K562 (cell line): ENCODE data around the gene MECP2. TPM values are rescaled to one million over a fixed set of nuclear protein-coding genes. Genes with fewer than 3 reads are reported as not detected.

ENCODE experiments used
- CBX1 ChIP-seq: sonication (generic); IDR thresholded peaks from 2 replicates; pipeline ENCODE4 v1.6.1; 2016; ENCODE audit warnings: antibody characterized with exemption, low read depth, mild to moderate bottlenecking
- DACH1 ChIP-seq: fragments of 450-650 bp; IDR thresholded peaks from 2 replicates; pipeline ENCODE4 v1.6.1; 2018; ENCODE audit not compliant: partially characterized antibody
- DEAF1 ChIP-seq: fragments of 450-650 bp; formaldehyde crosslinking; IDR thresholded peaks from 2 replicates; pipeline ENCODE4 v1.4.0; 2020; ENCODE audit warnings: mild to moderate bottlenecking, moderate library complexity
- ESRRB ChIP-seq: fragments of 250-450 bp; sonication (Bioruptor Pico); IDR thresholded peaks from 2 replicates; pipeline ENCODE4 v1.5.0; 2020; ENCODE audit warnings: mild to moderate bottlenecking, moderate library complexity, borderline replicate concordance
- ETV6 ChIP-seq, 3 experiments: fragments of 150-350 bp in 1 of 3; sonication (generic) in 1 of 3; formaldehyde crosslinking in 1 of 3; IDR thresholded peaks; 2 replicates each; pipeline versions ENCODE4 v1.6.1 to v1.8.0; 2014 to 2022; ENCODE audit warnings: borderline replicate concordance in 2 of 3, low read depth in 2 of 3, antibody characterized with exemption in 1 of 3, low read length in 1 of 3, mild to moderate bottlenecking in 1 of 3, missing genetic modification reagents in 1 of 3
- JUND ChIP-seq, 2 experiments: IDR thresholded peaks; 2 replicates in 1 of 2; 3 replicates in 1 of 2; pipeline ENCODE4 v1.6.1; 2011; ENCODE audit warnings: borderline replicate concordance in 2 of 2, low read depth in 2 of 2, low read length in 2 of 2, improper control_type of control experiment in 1 of 2, missing biosample characterization in 1 of 2, missing genetic modification characterization in 1 of 2, missing genetic modification reagents in 1 of 2
- KHSRP ChIP-seq: fragments of 450-650 bp; IDR thresholded peaks from 2 replicates; pipeline ENCODE4 v1.6.1; 2017
- MAFF ChIP-seq: IDR thresholded peaks from 2 replicates; pipeline ENCODE4 v1.6.1; 2012; ENCODE audit warnings: low read length, improper control_type of control experiment
- MYC ChIP-seq, 2 experiments: fragments of 250-450 bp in 1 of 2; sonication (Bioruptor Pico) in 1 of 2; IDR thresholded peaks; 2 replicates each; pipeline versions ENCODE4 v1.5.1 to v1.6.1; 2012 to 2021; ENCODE audit warnings: low read depth in 2 of 2, borderline replicate concordance in 1 of 2, improper control_type of control experiment in 1 of 2, low read length in 1 of 2, mild to moderate bottlenecking in 1 of 2, moderate library complexity in 1 of 2
- PHB ChIP-seq: fragments of 250-450 bp; sonication (Bioruptor Pico); IDR thresholded peaks from 2 replicates; pipeline ENCODE4 v1.5.0; 2021
- PTRF ChIP-seq: fragments of 450-650 bp; IDR thresholded peaks from 2 replicates; pipeline ENCODE4 v1.6.1; 2016; ENCODE audit warnings: mild to moderate bottlenecking, missing genetic modification characterization, missing compliant biosample characterization
- THRAP3 ChIP-seq: fragments of 450-650 bp; IDR thresholded peaks from 2 replicates; pipeline ENCODE4 v1.6.1; 2016; ENCODE audit warnings: mild to moderate bottlenecking, inconsistent platforms, borderline replicate concordance
- ZNF175 ChIP-seq: fragments of 200-800 bp; sonication (Bioruptor generic); IDR thresholded peaks from 2 replicates; pipeline ENCODE4 v1.6.1; 2016; ENCODE audit warnings: low read depth, mild to moderate bottlenecking, missing genetic modification characterization, missing compliant biosample characterization
- ZNF449 ChIP-seq: fragments of 250-450 bp; sonication (Bioruptor Pico); IDR thresholded peaks from 2 replicates; pipeline ENCODE4 v1.8.0; 2022; ENCODE audit warnings: moderate library complexity, mild to moderate bottlenecking, inconsistent platforms
- polyA plus RNA-seq, 8 experiments: library from polyadenylated mRNA; depleted of rRNA in 4 of 8; stranded (reverse) in 5 of 8; unstranded in 3 of 8; fragments of >200 nt; fragmentation: Nextera tagmentation in 2 of 8; fragmentation: Illumina TruSeq in 1 of 8; extraction: Ambion mirVana in 2 of 8; extraction: Trizol in 1 of 8; gene quantifications; 2 replicates each; pipeline versions ENCODE4 v1.2.1 to v1.2.3, GENCODE V29; 2011 to 2014; ENCODE audit warnings: inconsistent platforms in 1 of 8, missing spikeins in 1 of 8
- total RNA-seq, 7 experiments: library from RNA; depleted of rRNA in 6 of 7; stranded (reverse); fragments of >200 nt in 6 of 7; fragmentation: Illumina TruSeq in 2 of 7; extraction: Trizol in 2 of 7; gene quantifications; 2 replicates each; pipeline versions ENCODE4 v1.2.1 to v1.2.3, GENCODE V29; 2011 to 2021; ENCODE audit warnings: low replicate concordance in 1 of 7
- TF ChIP-seq, protein P1 (sequence below): fragments of 450-650 bp; IDR thresholded peaks from 2 replicates; pipeline ENCODE4 v1.6.1; 2018; ENCODE audit not compliant: partially characterized antibody
- TF ChIP-seq, protein P2 (sequence below): fragments of 450-650 bp; IDR thresholded peaks from one replicate; pipeline ENCODE4 v1.6.1; 2018; ENCODE audit warnings: mild to moderate bottlenecking, moderate library complexity; ENCODE audit not compliant: partially characterized antibody

Gene MECP2
- total and polyA plus RNA-seq, 9 of the 15 experiments (the other 6 are each of a cell fraction or from before 2014, with no cell fraction given), result 2.1 to 50.9 (median 30.5) TPM

DNA sequence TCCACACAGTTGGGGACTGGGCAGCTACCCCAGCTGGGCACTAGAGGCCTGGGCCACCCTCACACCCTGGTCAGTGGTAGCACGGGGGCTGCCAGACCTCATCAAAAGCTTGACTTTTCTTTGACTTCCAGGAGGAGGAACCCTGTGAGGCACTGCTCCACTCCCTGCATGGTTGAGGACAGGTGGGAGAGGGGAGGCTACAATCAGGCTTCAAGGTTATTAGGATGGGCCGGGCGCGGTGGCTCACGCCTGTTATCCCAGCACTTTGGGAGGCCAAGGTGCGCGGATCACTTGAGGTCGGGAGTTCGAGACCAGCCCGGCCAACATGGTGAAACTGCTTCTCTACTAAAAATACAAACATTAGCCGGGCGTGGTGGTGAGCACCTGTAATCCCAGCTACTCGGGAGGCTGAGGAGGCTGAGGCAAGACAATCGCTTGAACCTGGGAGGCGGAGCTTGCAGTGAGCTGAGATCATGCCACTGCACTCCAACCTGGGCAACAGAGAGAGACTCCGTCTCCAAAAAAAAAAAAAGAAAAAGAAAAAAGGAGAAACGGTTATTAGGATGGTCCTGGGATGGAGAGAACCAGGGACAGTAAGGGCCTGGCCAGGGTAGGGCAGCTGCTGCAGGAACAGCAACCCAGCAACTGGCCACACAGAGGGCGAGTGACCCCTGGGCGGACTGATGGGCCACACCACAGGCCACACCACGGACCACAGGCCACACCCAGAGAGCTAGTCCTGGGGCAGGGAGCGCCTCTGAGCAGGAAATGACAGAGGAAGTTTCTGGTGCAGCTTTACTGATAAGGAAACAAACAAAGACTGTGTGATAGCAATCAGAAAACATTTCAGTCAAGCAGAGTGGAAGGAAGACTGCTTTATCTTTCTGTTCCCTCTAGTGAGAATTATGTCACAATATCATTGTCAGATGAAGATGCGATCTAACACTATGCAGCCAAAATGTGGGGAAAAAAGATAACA, 26.0 kb upstream of the MECP2 start (continued):
- TF ChIP-seq ZNF175 (CRISPR knock-in tag), result peak; percentile 24; the same call in 1 of the 2 replicates
- TF ChIP-seq PHB, result no peak
- peak; percentile 32 for TF ChIP-seq DACH1
- no peak for TF ChIP-seq ESRRB (CRISPR knock-in tag)
- TF ChIP-seq JUND (IDR thresholded peaks at IDR 0.05; ENCODE audit: borderline replicate concordance, low read depth, low read length), result peak; percentile 76
- peak; percentile 53; the same call in 1 of the 3 replicates for TF ChIP-seq JUND (tag; IDR thresholded peaks at IDR 0.05; ENCODE audit: borderline replicate concordance, low read depth, low read length)
- TF ChIP-seq CBX1, result 0 out of 2 replicates have a peak, but pooled peaks have one; percentile 23
- TF ChIP-seq, protein P1, sequence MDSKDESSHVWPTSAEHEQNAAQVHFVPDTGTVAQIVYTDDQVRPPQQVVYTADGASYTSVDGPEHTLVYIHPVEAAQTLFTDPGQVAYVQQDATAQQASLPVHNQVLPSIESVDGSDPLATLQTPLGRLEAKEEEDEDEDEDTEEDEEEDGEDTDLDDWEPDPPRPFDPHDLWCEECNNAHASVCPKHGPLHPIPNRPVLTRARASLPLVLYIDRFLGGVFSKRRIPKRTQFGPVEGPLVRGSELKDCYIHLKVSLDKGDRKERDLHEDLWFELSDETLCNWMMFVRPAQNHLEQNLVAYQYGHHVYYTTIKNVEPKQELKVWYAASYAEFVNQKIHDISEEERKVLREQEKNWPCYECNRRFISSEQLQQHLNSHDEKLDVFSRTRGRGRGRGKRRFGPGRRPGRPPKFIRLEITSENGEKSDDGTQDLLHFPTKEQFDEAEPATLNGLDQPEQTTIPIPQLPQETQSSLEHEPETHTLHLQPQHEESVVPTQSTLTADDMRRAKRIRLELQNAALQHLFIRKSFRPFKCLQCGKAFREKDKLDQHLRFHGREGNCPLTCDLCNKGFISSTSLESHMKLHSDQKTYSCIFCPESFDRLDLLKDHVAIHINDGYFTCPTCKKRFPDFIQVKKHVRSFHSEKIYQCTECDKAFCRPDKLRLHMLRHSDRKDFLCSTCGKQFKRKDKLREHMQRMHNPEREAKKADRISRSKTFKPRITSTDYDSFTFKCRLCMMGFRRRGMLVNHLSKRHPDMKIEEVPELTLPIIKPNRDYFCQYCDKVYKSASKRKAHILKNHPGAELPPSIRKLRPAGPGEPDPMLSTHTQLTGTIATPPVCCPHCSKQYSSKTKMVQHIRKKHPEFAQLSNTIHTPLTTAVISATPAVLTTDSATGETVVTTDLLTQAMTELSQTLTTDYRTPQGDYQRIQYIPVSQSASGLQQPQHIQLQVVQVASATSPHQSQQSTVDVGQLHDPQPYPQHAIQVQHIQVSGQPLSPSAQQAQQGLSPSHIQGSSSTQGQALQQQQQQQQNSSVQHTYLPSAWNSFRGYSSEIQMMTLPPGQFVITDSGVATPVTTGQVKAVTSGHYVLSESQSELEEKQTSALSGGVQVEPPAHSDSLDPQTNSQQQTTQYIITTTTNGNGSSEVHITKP, result peak; percentile 94
- TF ChIP-seq MYC (IDR thresholded peaks at IDR 0.05; ENCODE audit: low read depth, low read length), result peak; percentile 45
- no peak for TF ChIP-seq MYC (CRISPR knock-in tag; IDR thresholded peaks at IDR 0.05; ENCODE audit: borderline replicate concordance, low read depth)
- TF ChIP-seq ZNF449 (CRISPR knock-in tag), result no peak
- TF ChIP-seq PTRF (tag), result no peak
- peak; percentile 86 to 97; a peak in 3 of 4 replicates for TF ChIP-seq ETV6 (IDR thresholded peaks at IDR 0.05; ENCODE audit: borderline replicate concordance in 1 of 2, low read depth in 2 of 2, low read length in 1 of 2)
- no peak for TF ChIP-seq ETV6 (CRISPR knock-in tag; IDR thresholded peaks at IDR 0.05; ENCODE audit: borderline replicate concordance)
- TF ChIP-seq, protein P2, sequence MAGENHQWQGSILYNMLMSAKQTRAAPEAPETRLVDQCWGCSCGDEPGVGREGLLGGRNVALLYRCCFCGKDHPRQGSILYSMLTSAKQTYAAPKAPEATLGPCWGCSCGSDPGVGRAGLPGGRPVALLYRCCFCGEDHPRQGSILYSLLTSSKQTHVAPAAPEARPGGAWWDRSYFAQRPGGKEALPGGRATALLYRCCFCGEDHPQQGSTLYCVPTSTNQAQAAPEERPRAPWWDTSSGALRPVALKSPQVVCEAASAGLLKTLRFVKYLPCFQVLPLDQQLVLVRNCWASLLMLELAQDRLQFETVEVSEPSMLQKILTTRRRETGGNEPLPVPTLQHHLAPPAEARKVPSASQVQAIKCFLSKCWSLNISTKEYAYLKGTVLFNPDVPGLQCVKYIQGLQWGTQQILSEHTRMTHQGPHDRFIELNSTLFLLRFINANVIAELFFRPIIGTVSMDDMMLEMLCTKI, result no peak
- TF ChIP-seq DEAF1 (CRISPR knock-in tag), result no peak
- TF ChIP-seq KHSRP, result peak; percentile 60; the same call in 1 of the 2 replicates
- TF ChIP-seq MAFF, result 0 out of 2 replicates have a peak, but pooled peaks have one; percentile 24
- TF ChIP-seq THRAP3, result no peak
